Activated naive CD4-positive, alpha-beta T cell treated with anti-CD3 and anti-CD28 coated beads, Interleukin-2, amount 50 U/mL, for 24 hours (primary cell): ENCODE measurements around the gene HEG1.
A peak's percentile ranks its signal among the peaks of the same experiment; 100 is the strongest.

Source experiments
- H3K27ac Mint-ChIP-seq: one replicate; pipeline ENCODE4 v1.8.0; 2021; ENCODE audit warnings: mild to moderate bottlenecking, mixed read lengths
- H3K27me3 Mint-ChIP-seq: one replicate; pipeline ENCODE4 v1.8.0; 2021; ENCODE audit warnings: mixed read lengths
- H3K36me3 Mint-ChIP-seq: one replicate; pipeline ENCODE4 v1.8.0; 2021; ENCODE audit warnings: mixed read lengths
- H3K4me1 Mint-ChIP-seq: one replicate; pipeline ENCODE4 v1.8.0; 2021; ENCODE audit warnings: mixed read lengths
- H3K4me3 Mint-ChIP-seq: one replicate; pipeline ENCODE4 v1.8.0; 2021; ENCODE audit warnings: mild to moderate bottlenecking, mixed read lengths
- H3K9me3 Mint-ChIP-seq: one replicate; pipeline ENCODE4 v1.8.0; 2021; ENCODE audit warnings: mixed read lengths

HEG1 gene

GRCh38 chr3:125042725-125043406, 12.9 kb downstream of the HEG1 start:
- Mint-ChIP-seq H3K9me3 (no peaks in the 10 kb centered on the region), H3K36me3 (peaks cover 5% of the 10 kb centered on the region), H3K27ac (no peak overlapping the region), H3K27me3 (no peaks in the 10 kb centered on the region), H3K4me3 (no peak overlapping the region), H3K4me1 (peaks cover 42% of the 10 kb centered on the region)

DNA sequence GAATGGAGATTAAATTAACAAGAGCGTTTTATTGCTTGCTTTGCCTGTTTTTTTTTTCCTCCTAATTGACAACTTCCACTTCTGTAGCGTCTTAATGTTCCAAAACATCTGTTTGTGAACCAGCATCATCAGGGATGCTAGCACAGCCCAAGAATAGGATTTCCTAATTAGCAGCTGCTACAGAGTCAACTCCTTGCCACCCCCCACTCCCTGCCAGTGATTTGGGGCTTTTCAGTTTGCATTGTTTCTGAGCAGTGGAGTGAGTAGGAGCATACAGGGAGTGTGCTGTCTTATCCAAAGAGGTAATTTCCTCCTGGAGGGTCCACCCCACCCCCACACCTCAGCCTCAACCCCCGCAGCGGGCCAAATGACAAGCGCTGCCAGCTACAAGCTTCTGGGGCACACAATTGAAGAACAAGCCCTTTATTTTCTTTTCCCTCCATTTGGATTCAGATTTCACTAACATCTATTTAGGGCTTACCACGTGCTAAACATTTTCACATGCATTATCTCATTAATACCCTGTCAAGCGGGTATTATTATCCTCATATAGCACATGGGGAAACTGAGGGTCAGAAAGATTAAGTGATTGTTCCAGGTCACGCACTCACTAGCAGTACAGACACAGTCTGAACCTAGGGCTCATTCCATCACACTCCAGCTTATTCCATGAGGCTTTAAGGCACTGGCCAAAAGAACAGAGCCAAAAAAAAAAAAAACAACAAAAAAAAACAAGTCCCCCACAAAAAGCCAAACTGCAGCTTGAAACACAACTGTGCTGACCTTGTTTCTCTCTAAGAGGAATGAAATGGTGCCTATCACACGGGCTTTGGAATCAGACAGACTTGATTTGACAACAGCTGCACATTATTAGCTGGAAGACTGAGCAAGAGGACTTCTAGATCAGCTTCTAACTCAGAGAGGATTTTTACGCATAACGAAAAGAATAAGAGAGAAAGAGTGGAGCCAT, 16.4 kb downstream of the HEG1 start:
- peaks cover 5% of the 10 kb centered on the region for H3K9me3 Mint-ChIP-seq
- H3K27me3 Mint-ChIP-seq, result no peaks in the 10 kb centered on the region
- peaks cover 14% of the 10 kb centered on the region for H3K36me3 Mint-ChIP-seq
- peaks cover 52% of the 10 kb centered on the region for H3K4me1 Mint-ChIP-seq
- no peak overlapping the region for H3K27ac Mint-ChIP-seq
- H3K4me3 Mint-ChIP-seq, result no peak overlapping the region

GRCh38 chr3:125037498-125038150, 18.2 kb downstream of the HEG1 start:
- Mint-ChIP-seq H3K4me3 (no peak overlapping the region), H3K36me3 (peaks cover 14% of the 10 kb centered on the region), H3K4me1 (peaks cover 61% of the 10 kb centered on the region), H3K27ac (no peak overlapping the region), H3K9me3 (peaks cover 5% of the 10 kb centered on the region), H3K27me3 (no peaks in the 10 kb centered on the region)

DNA sequence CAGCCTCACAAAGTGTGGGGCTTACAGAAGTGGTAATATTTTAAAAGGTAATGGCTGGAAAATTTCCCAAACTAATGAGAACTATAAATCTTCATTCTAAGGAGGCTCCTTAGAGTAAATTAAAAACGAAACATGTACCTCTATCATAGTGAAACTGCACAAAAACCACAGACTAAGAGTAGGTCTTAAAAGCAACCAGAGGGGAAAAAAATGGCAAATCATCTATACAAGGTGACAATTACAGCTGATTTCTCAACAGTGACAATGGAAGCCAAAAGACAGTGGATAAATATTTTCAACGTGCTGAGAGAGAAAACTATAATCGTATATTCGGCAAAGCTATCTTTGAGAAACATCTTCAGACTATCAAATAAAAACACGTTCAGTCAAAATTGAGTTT, 20.6 kb downstream of the HEG1 start:
- Mint-ChIP-seq H3K36me3 (peaks cover 11% of the 10 kb centered on the region), H3K4me3 (no peak overlapping the region), H3K27me3 (no peaks in the 10 kb centered on the region), H3K27ac (no peak overlapping the region), H3K4me1 (peaks cover 66% of the 10 kb centered on the region), H3K9me3 (peaks cover 5% of the 10 kb centered on the region)

DNA sequence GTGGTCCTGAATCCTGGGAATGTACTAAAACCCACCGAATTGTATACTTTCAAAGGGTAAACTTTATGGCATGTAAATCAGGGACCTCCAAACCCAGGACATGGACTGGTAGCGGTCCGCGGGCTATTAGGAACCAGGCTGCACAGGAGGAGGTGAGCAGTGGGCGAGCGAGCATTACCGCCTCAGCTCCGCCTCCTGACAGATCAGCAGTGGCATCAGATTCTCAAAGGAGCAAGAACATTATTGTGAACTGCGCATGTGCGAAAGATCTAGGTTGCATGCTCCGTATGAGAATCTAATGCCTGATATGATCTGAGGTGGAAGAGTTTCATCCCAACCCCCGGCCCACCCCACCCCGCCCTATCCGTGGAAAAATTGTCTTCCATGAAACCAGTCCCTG, 22.2 kb downstream of the HEG1 start:
- Mint-ChIP-seq H3K9me3 (peaks cover 5% of the 10 kb centered on the region), H3K4me1 (peaks cover 60% of the 10 kb centered on the region), H3K27me3 (no peaks in the 10 kb centered on the region), H3K27ac (no peak overlapping the region), H3K4me3 (no peak overlapping the region), H3K36me3 (peaks cover 12% of the 10 kb centered on the region)

GRCh38 chr3:125033135-125033534, 22.7 kb downstream of the HEG1 start:
- no peaks in the 10 kb centered on the region for H3K27me3 Mint-ChIP-seq
- no peak overlapping the region for H3K27ac Mint-ChIP-seq
- H3K9me3 Mint-ChIP-seq, result peaks cover 5% of the 10 kb centered on the region
- peaks cover 16% of the 10 kb centered on the region for H3K36me3 Mint-ChIP-seq
- no peak overlapping the region for H3K4me3 Mint-ChIP-seq
- H3K4me1 Mint-ChIP-seq, result peaks cover 60% of the 10 kb centered on the region

DNA sequence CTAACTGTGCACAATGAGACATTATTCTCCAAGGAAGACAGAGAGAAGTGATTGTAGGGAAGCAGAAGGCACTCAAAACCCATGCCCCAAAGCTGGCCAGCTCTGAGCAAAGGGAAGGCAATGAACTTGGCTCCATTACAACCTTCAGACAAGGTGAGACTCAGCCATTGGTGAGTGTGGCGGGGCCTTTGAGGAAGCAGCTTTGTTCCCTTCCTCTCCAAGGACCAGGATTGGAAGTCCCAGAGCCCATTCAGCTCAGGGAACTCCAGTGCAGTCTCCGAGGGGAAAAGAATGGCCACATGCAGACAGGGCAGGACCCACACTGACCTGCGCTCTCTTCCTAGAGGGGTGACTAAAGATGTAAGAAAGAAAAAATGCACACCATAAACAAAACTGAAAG, 23.1 kb downstream of the HEG1 start:
- peaks cover 5% of the 10 kb centered on the region for H3K9me3 Mint-ChIP-seq

DNA sequence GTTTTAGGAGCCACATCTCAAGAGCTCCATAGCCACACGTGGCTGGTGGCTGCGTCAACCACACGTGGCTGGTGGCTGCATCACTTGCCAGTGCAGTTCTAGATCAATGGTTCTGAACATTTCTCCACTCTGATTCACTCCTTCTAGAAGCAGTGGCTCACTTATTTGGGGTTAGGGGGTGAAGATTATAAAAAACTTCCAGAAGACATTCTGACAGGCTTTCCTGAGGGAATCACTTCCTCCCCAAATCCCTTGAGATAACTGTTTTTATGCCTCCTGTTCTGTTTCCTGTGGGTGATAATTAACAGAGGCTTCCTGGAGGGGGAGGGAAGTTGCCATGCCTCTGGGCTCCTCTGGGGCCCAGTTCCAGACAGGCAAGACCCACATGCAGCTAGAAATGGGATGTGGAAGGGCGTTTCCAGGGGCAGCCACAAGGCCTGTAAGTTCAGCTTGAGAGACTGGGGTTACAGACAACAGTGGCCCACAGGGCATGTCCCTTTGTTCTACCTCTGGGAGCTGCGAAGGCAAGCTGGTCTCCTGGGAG, 23.6 kb downstream of the HEG1 start:
- Mint-ChIP-seq H3K36me3 (peaks cover 20% of the 10 kb centered on the region), H3K27me3 (no peaks in the 10 kb centered on the region), H3K4me1 (peaks cover 61% of the 10 kb centered on the region), H3K27ac (no peak overlapping the region), H3K9me3 (peaks cover 5% of the 10 kb centered on the region), H3K4me3 (no peak overlapping the region)

More for the DNA sequence above, 23.1 kb downstream of the HEG1 start:
- H3K27ac Mint-ChIP-seq, result no peak overlapping the region
- H3K4me3 Mint-ChIP-seq, result no peak overlapping the region
- H3K27me3 Mint-ChIP-seq, result no peaks in the 10 kb centered on the region
- peaks cover 18% of the 10 kb centered on the region for H3K36me3 Mint-ChIP-seq
- peaks cover 59% of the 10 kb centered on the region for H3K4me1 Mint-ChIP-seq

DNA sequence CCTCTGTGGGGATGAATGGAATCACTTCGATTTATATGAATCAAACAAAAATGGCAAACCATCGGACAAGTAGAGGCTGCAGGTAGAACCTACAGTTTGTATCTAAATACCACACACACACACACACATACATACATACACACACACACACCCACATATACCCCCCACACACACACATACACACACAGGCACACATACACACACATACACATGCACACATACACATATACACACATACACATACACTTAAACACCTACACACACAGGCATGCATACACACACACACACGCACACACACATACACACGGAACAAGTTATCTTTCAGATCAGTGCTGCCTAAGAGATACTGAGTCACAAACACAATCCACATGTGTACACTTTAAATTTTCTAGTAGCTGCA, 24.3 kb downstream of the HEG1 start:
- no peaks in the 10 kb centered on the region for H3K27me3 Mint-ChIP-seq
- H3K36me3 Mint-ChIP-seq, result peaks cover 22% of the 10 kb centered on the region
- no peak overlapping the region for H3K27ac Mint-ChIP-seq
- no peak overlapping the region for H3K4me3 Mint-ChIP-seq
- H3K9me3 Mint-ChIP-seq, result peaks cover 5% of the 10 kb centered on the region
- H3K4me1 Mint-ChIP-seq, result peaks cover 58% of the 10 kb centered on the region

- no peak overlapping the region for H3K4me3 Mint-ChIP-seq
- no peak overlapping the region for H3K27ac Mint-ChIP-seq
- no peaks in the 10 kb centered on the region for H3K9me3 Mint-ChIP-seq
- no peaks in the 10 kb centered on the region for H3K27me3 Mint-ChIP-seq
- H3K36me3 Mint-ChIP-seq, result peaks cover 19% of the 10 kb centered on the region
- peaks cover 69% of the 10 kb centered on the region for H3K4me1 Mint-ChIP-seq
These were observed 27.1 kb downstream of the HEG1 start for GRCh38 chr3:125028657-125029056.

- Mint-ChIP-seq H3K4me3 (no peak overlapping the region), H3K27ac (no peak overlapping the region), H3K4me1 (peaks cover 68% of the 10 kb centered on the region), H3K9me3 (no peaks in the 10 kb centered on the region), H3K36me3 (peaks cover 23% of the 10 kb centered on the region), H3K27me3 (no peaks in the 10 kb centered on the region)
These were observed 30.2 kb downstream of the HEG1 start for GRCh38 chr3:125025642-125026041.

DNA sequence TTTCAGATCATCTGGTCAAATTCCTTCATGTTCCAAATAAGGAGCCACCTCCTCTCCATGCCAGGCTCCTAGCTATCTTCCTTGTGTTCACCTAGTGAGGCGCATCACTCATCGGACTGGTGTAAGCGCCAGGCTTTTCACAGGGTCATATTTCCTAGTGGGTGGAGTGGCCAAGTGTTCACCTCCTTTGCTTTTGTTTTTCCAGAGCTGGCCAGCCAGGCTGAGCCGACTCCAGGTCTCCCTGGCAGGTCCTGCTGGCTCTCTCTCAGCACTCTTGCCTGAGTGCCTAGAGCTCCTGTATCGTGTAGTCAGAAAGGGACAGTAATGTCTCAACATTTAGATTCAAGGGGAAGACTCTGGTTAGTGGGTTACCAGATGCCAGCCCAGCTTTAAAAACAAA, 31.0 kb downstream of the HEG1 start:
- H3K27ac Mint-ChIP-seq, result no peak overlapping the region
- H3K36me3 Mint-ChIP-seq, result peaks cover 23% of the 10 kb centered on the region
- no peaks in the 10 kb centered on the region for H3K27me3 Mint-ChIP-seq
- no peak overlapping the region for H3K4me3 Mint-ChIP-seq
- no peaks in the 10 kb centered on the region for H3K9me3 Mint-ChIP-seq
- peaks cover 60% of the 10 kb centered on the region for H3K4me1 Mint-ChIP-seq

- Mint-ChIP-seq H3K36me3 (peaks cover 27% of the 10 kb centered on the region), H3K9me3 (no peaks in the 10 kb centered on the region), H3K4me3 (peak overlapping the region; percentile 19), H3K27me3 (no peaks in the 10 kb centered on the region), H3K27ac (no peak overlapping the region), H3K4me1 (peaks cover 64% of the 10 kb centered on the region)
These were observed 31.8 kb downstream of the HEG1 start for GRCh38 chr3:125023833-125024555.

DNA sequence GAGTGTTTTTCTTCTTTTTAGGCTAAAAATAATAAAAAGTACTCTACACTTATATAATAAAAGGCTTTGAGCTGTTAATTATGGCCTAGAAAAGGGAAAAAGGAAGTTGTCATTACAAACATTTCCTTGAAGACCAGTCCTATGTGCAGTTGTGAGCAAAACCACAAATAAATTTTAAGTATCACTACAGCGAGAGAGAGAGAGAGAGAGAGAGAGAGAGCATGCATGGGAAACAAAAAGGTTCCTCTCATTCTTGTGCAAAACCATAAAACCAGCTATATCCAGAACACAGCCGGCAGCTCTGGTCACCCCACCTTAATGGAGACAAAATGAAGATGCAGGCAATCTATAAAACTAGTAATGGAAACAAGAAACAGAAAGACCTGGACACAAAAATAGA, 33.6 kb downstream of the HEG1 start:
- H3K4me1 Mint-ChIP-seq, result peaks cover 57% of the 10 kb centered on the region
- no peak overlapping the region for H3K27ac Mint-ChIP-seq
- H3K36me3 Mint-ChIP-seq, result peaks cover 26% of the 10 kb centered on the region

DNA sequence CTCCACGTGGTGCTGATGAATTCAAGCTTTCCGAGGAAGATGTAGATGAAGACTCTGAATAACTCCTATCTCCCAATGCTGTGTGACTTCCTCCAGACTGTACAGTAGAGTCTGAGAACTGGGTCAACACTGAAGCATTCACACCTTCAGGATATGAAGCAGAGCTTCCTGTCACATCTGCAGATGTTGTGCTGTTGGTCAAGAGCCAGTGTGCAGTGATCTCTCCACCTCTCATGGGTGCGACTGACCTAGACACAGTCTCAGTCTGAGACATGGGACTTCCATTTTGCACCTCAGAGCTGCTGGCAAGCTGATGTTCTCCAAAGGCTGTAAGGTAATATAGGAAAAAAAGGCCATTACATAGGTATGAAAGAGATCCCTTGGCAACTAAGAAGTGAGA, 36.5 kb downstream of the HEG1 start:
- H3K4me1 Mint-ChIP-seq, result peaks cover 39% of the 10 kb centered on the region
- no peak overlapping the region for H3K27ac Mint-ChIP-seq
- no peak overlapping the region for H3K4me3 Mint-ChIP-seq
- H3K9me3 Mint-ChIP-seq, result no peaks in the 10 kb centered on the region
- H3K27me3 Mint-ChIP-seq, result no peaks in the 10 kb centered on the region
- H3K36me3 Mint-ChIP-seq, result peaks cover 24% of the 10 kb centered on the region

More for the DNA sequence above, 33.6 kb downstream of the HEG1 start:
- no peaks in the 10 kb centered on the region for H3K27me3 Mint-ChIP-seq
- H3K9me3 Mint-ChIP-seq, result no peaks in the 10 kb centered on the region
- H3K4me3 Mint-ChIP-seq, result no peak overlapping the region
